CD8-positive, alpha-beta memory T cell (primary cell): ENCODE data around the gene MN1. TPM values are rescaled to one million over a fixed set of nuclear protein-coding genes. Genes with fewer than 3 reads are reported as not detected.

Experiments used
- CTCF ChIA-PET: fragments of 350-600 bp; sonication (Branson Sonifier 250); formaldehyde crosslinking; loops from one replicate; lab custom pipeline; 2021; ENCODE audit warnings: antibody characterized with exemption; lab: Charles Lee
- POLR2A ChIA-PET: fragments of 350-600 bp; sonication (Branson Sonifier 250); formaldehyde crosslinking; loops from one replicate; lab custom pipeline; 2021; ENCODE audit warnings: antibody characterized with exemption; lab: Charles Lee
- DNase-seq, 5 donors: peaks; one replicate each; pipeline versions ENCODE4 v3.0.0 to v3.0.0-alpha.2; 2020 to 2022; ENCODE audit warnings: mixed read lengths in 1 of 5
- H3K27ac ChIP-seq: one replicate; pipeline ENCODE4 v1.7.0; 2013; ENCODE audit warnings: low read depth, mild to moderate bottlenecking, low read length, moderate library complexity
- H3K27me3 ChIP-seq: 2 replicates; pipeline ENCODE4 v1.7.0; 2013; ENCODE audit warnings: low read length, mild to moderate bottlenecking; ENCODE audit not compliant: insufficient read depth, poor library complexity, severe bottlenecking
- H3K36me3 ChIP-seq: 2 replicates; pipeline ENCODE4 v1.7.0; 2013; ENCODE audit warnings: mild to moderate bottlenecking, low read length, moderate library complexity; ENCODE audit not compliant: insufficient read depth
- H3K4me1 ChIP-seq: 2 replicates; pipeline ENCODE4 v1.7.0; 2013; ENCODE audit warnings: mild to moderate bottlenecking, low read length, moderate library complexity; ENCODE audit not compliant: insufficient read depth
- H3K4me3 ChIP-seq: 2 replicates; pipeline ENCODE4 v1.7.0; 2013; ENCODE audit warnings: mild to moderate bottlenecking, low read length
- H3K9me3 ChIP-seq: 2 replicates; pipeline ENCODE4 v1.7.0; 2013; ENCODE audit warnings: mild to moderate bottlenecking, low read length
- H3K27ac Mint-ChIP-seq, 8 donors: one replicate each; pipeline ENCODE4 v1.8.0; 2020 to 2021; ENCODE audit warnings: mixed read lengths in 8 of 8, mild to moderate bottlenecking in 6 of 8, inconsistent platforms in 3 of 8, moderate library complexity in 3 of 8
- H3K27me3 Mint-ChIP-seq, 2 donors: one replicate each; pipeline ENCODE4 v1.8.0; 2020 to 2021; ENCODE audit warnings: mixed read lengths in 2 of 2, mild to moderate bottlenecking in 1 of 2, moderate library complexity in 1 of 2
- H3K36me3 Mint-ChIP-seq, 3 donors: one replicate each; pipeline ENCODE4 v1.8.0; 2020 to 2021; ENCODE audit warnings: mixed read lengths in 3 of 3, inconsistent platforms in 1 of 3, mild to moderate bottlenecking in 1 of 3
- H3K4me1 Mint-ChIP-seq, 3 donors: one replicate each; pipeline ENCODE4 v1.8.0; 2020 to 2021; ENCODE audit warnings: mixed read lengths in 3 of 3, inconsistent platforms in 1 of 3, mild to moderate bottlenecking in 1 of 3
- H3K4me3 Mint-ChIP-seq, 7 donors: one replicate each; pipeline ENCODE4 v1.8.0; 2020 to 2021; ENCODE audit warnings: mixed read lengths in 7 of 7, mild to moderate bottlenecking in 6 of 7, moderate library complexity in 4 of 7, inconsistent platforms in 2 of 7
- H3K9me3 Mint-ChIP-seq, 5 donors: one replicate each; pipeline ENCODE4 v1.8.0; 2020 to 2022; ENCODE audit warnings: mixed read lengths in 5 of 5, mild to moderate bottlenecking in 3 of 5, moderate library complexity in 2 of 5, inconsistent platforms in 1 of 5
- polyA plus RNA-seq: library from polyadenylated mRNA; unstranded; fragments of 300-500 nt; fragmentation: Illumina TruSeq; gene quantifications from one replicate; pipeline ENCODE4 v1.2.3, GENCODE V29; 2021
- total RNA-seq, 2 experiments: library from RNA; stranded (reverse); gene quantifications; one replicate each; pipeline ENCODE4 v1.2.3, GENCODE V29; 2021

MN1 gene
- total and polyA plus RNA-seq, 3 experiments from 2014 or later, result 0.04 to 0.13 TPM; not detected in 1

GRCh38 chr22:27732841-27733240, 68.7 kb downstream of the MN1 start:
- Mint-ChIP-seq H3K36me3 (no peaks in the 10 kb centered on the region), H3K4me3 (no peak overlapping the region), H3K27ac (no peak overlapping the region), H3K9me3 (peaks cover 0 to 6% (median 4%) of the 10 kb centered on the region in 5 donors), H3K27me3 (peaks cover 4 to 13% of the 10 kb centered on the region in 2 donors), H3K4me1 (no peaks in the 10 kb centered on the region)
- H3K4me1 ChIP-seq, result no peaks in the 10 kb centered on the region
- DNase-seq, result no peak
- no peaks in the 10 kb centered on the region for H3K9me3 ChIP-seq
- ChIA-PET CTCF (no interaction called here), POLR2A (no interaction called here)
- H3K27ac ChIP-seq, result no peak overlapping the region
- H3K36me3 ChIP-seq, result no peaks in the 10 kb centered on the region
- H3K4me3 ChIP-seq, result no peak overlapping the region
- H3K27me3 ChIP-seq, result no peaks in the 10 kb centered on the region

DNA sequence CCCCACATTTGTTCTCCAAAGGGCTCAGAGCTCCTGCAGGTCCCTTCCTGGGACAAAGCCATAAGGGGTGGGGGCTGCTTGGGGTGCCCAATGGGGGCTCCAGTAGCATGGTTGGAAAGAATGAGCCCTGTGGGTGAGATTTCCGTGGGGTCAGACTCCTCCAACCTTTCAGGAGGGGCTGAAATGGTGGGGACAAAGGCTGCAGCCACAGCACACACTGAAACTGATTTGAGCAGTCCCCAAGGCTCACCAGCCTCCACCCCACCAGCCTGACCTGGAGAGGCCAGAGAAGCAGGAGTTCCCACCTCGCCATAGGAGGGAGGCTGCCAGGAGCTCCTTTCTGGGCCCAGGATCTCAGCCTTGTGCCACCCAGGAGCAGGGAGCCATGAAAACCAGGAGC, 69.2 kb downstream of the MN1 start:
- DNase-seq, result no peak
- H3K27ac Mint-ChIP-seq, result no peak overlapping the region
- CTCF ChIA-PET, result no interaction called here
- H3K36me3 Mint-ChIP-seq, result no peaks in the 10 kb centered on the region
- no peak overlapping the region for H3K27ac ChIP-seq
- H3K36me3 ChIP-seq, result no peaks in the 10 kb centered on the region
- no peak overlapping the region for H3K4me3 ChIP-seq
- peaks cover under 1 to 3% (median 2%) of the 10 kb centered on the region in 5 donors for H3K9me3 Mint-ChIP-seq
- POLR2A ChIA-PET, result no interaction called here
- peaks cover 8 to 13% of the 10 kb centered on the region in 2 donors for H3K27me3 Mint-ChIP-seq
- no peaks in the 10 kb centered on the region for H3K27me3 ChIP-seq
- H3K4me1 ChIP-seq, result no peaks in the 10 kb centered on the region
- H3K4me1 Mint-ChIP-seq, result no peaks in the 10 kb centered on the region
- no peaks in the 10 kb centered on the region for H3K9me3 ChIP-seq
- no peak overlapping the region for H3K4me3 Mint-ChIP-seq

- H3K27me3 ChIP-seq, result no peaks in the 10 kb centered on the region
- no peak overlapping the region for H3K4me3 ChIP-seq
- no peaks in the 10 kb centered on the region for H3K9me3 ChIP-seq
- no peaks in the 10 kb centered on the region for H3K4me1 Mint-ChIP-seq
- H3K4me3 Mint-ChIP-seq, result no peak overlapping the region
- H3K36me3 Mint-ChIP-seq, result no peaks in the 10 kb centered on the region
- no peaks in the 10 kb centered on the region for H3K4me1 ChIP-seq
- H3K27me3 Mint-ChIP-seq, result peaks cover 10 to 13% of the 10 kb centered on the region in 2 donors
- no peaks in the 10 kb centered on the region for H3K36me3 ChIP-seq
- H3K27ac ChIP-seq, result no peak overlapping the region
- peaks cover 0 to 3% (median 2%) of the 10 kb centered on the region in 5 donors for H3K9me3 Mint-ChIP-seq
- CTCF ChIA-PET, result no interaction called here
- no peak for DNase-seq
- H3K27ac Mint-ChIP-seq, result no peak overlapping the region
- POLR2A ChIA-PET, result no interaction called here
Measured at GRCh38 chr22:27731621-27732020, 69.9 kb downstream of the MN1 start.

DNA sequence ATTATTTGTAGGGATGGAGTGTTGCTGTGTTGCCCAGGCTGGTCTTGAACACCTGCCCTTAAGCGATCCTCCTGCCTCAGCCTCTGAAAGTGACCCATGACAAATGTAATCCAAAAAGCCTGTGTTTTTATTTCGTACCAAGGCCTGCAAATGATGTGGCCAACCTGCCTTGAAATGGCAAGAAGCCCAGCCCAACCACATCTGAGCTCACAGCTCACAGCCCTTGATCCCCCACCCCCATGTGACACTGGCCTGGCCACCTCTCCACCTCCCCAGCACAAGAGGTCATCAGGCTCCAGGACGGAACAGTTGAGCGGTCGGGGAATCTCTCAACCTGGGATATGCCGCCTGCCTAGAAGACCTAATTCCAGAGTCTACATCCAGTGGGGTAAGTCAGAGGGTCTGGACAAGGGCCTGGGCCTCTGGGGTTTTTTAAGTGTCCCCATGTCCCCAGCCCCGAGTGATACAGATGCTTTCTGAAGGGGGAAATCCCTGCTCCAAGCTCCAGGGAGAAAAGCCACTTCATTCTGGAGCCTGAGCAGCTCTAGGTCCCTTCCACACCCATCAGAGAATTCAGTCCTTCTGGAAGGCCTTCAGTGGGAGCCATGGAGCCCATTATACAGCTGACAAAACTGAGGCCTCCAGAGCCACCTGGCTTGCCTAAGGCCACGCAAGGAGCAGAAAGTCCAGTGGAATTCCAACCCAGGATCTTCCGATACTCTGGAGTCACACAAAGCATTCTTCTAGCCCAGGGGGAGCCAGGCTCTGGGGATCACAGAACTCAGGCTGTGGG, 70.7 kb downstream of the MN1 start:
- Mint-ChIP-seq H3K4me3 (no peak overlapping the region), H3K9me3 (peaks cover 0 to 2% (median 2%) of the 10 kb centered on the region in 5 donors), H3K4me1 (no peaks in the 10 kb centered on the region), H3K36me3 (no peaks in the 10 kb centered on the region), H3K27me3 (peaks cover 10 to 13% of the 10 kb centered on the region in 2 donors), H3K27ac (no peak overlapping the region)
- Histone ChIP-seq H3K27me3 (no peaks in the 10 kb centered on the region), H3K36me3 (no peaks in the 10 kb centered on the region), H3K9me3 (no peaks in the 10 kb centered on the region), H3K4me3 (no peak overlapping the region), H3K4me1 (no peaks in the 10 kb centered on the region), H3K27ac (no peak overlapping the region)
- no peak for DNase-seq
- ChIA-PET CTCF (no interaction called here), POLR2A (no interaction called here)

- H3K4me3 ChIP-seq, result no peak overlapping the region
- Mint-ChIP-seq H3K36me3 (no peaks in the 10 kb centered on the region), H3K4me3 (peak overlapping the region in 1 of 7 donors; percentile 27), H3K4me1 (no peaks in the 10 kb centered on the region), H3K27ac (no peak overlapping the region), H3K27me3 (peaks cover 10 to 15% of the 10 kb centered on the region in 2 donors), H3K9me3 (peaks cover 0 to 2% (median 0%) of the 10 kb centered on the region in 5 donors)
- CTCF ChIA-PET, result no interaction called here
- no peak for DNase-seq
- H3K4me1 ChIP-seq, result no peaks in the 10 kb centered on the region
- POLR2A ChIA-PET, result no interaction called here
- H3K27ac ChIP-seq, result no peak overlapping the region
- no peaks in the 10 kb centered on the region for H3K9me3 ChIP-seq
- no peaks in the 10 kb centered on the region for H3K36me3 ChIP-seq
- H3K27me3 ChIP-seq, result no peaks in the 10 kb centered on the region
Measured at GRCh38 chr22:27729246-27729645, 72.3 kb downstream of the MN1 start.

- Histone ChIP-seq H3K9me3 (no peaks in the 10 kb centered on the region), H3K4me1 (no peaks in the 10 kb centered on the region), H3K27me3 (no peaks in the 10 kb centered on the region), H3K4me3 (no peak overlapping the region), H3K27ac (no peak overlapping the region), H3K36me3 (no peaks in the 10 kb centered on the region)
- CTCF ChIA-PET, result no interaction called here
- no peaks in the 10 kb centered on the region for H3K4me1 Mint-ChIP-seq
- no peaks in the 10 kb centered on the region for H3K36me3 Mint-ChIP-seq
- H3K4me3 Mint-ChIP-seq, result no peak overlapping the region
- POLR2A ChIA-PET, result no interaction called here
- DNase-seq, result no peak
- H3K27ac Mint-ChIP-seq, result no peak overlapping the region
- peaks cover 10 to 20% of the 10 kb centered on the region in 2 donors for H3K27me3 Mint-ChIP-seq
- peaks cover 0 to 2% (median 0%) of the 10 kb centered on the region in 5 donors for H3K9me3 Mint-ChIP-seq
Measured at GRCh38 chr22:27727673-27728451, 73.7 kb downstream of the MN1 start.

DNA sequence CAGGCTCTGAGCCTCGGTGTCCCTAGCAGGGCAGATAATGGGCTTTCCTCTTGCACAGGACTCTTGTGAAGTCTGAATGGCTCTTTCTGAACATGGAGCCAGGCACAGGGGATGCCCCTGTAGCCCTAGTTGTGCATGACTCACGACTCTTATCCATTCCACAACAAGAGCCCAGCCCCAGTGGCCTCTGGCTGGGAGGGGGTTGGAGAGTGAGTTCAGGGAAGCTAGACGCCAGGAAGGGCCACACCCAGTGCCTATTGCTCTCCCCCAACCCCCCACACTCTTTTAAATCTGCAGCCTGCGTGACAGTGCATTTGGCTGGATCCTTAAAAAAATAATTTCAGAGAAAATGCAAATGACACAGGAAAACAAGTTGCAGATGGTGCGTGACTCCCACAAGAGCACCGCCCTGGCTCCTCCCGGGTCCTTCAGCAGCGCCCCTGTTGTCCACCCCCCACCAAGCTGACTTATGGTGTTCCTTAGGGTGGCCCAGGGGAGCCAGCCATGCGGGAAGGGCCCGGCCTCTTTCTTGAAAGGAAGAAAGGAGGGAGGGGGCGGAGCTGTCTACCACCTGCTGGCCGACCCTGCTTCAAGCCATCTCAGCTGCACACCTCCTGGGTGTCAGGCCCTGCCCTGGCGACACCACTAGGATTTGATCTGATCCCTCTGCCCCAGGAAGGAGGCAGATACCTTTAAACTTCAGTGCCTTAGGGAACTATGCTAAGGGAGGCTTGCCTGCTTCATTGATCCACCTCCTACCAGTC, 74.7 kb downstream of the MN1 start:
- no peaks in the 10 kb centered on the region for H3K9me3 ChIP-seq
- POLR2A ChIA-PET, result no interaction called here
- no peak for DNase-seq
- H3K4me1 ChIP-seq, result no peaks in the 10 kb centered on the region
- Mint-ChIP-seq H3K27me3 (peaks cover 10 to 19% of the 10 kb centered on the region in 2 donors), H3K27ac (no peak overlapping the region), H3K4me3 (no peak overlapping the region), H3K36me3 (no peaks in the 10 kb centered on the region), H3K9me3 (peaks cover 0 to 2% (median 0%) of the 10 kb centered on the region in 5 donors), H3K4me1 (no peaks in the 10 kb centered on the region)
- peak overlapping the region; percentile 57 for H3K27ac ChIP-seq
- H3K36me3 ChIP-seq, result no peaks in the 10 kb centered on the region
- H3K4me3 ChIP-seq, result no peak overlapping the region
- CTCF ChIA-PET, result no interaction called here
- no peaks in the 10 kb centered on the region for H3K27me3 ChIP-seq

DNA sequence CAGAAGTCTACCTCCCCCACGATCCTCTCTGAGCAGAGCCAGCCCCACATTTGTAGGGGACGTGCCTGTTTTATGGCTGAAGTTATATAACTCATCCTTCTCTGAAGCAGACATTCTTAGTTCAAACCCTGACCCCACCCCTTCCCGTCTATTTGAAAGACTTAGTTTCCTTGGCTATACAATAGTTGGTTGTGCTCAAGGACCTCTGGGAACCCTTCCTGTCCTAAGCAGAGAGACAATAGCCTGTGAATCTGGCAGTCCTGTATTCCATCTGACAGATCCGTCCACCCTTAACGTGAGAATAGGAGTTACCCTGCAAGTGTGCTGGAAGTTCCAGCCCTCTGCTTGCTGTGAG, 75.2 kb downstream of the MN1 start:
- CTCF ChIA-PET, result no interaction called here
- peaks cover 6 to 13% of the 10 kb centered on the region in 2 donors for H3K27me3 Mint-ChIP-seq
- no peak overlapping the region for H3K4me3 ChIP-seq
- DNase-seq, result no peak
- POLR2A ChIA-PET, result no interaction called here
- H3K4me3 Mint-ChIP-seq, result no peak overlapping the region
- H3K27ac Mint-ChIP-seq, result no peak overlapping the region
- H3K36me3 ChIP-seq, result no peaks in the 10 kb centered on the region
- H3K27me3 ChIP-seq, result no peaks in the 10 kb centered on the region
- peaks cover 0 to 2% (median 0%) of the 10 kb centered on the region in 5 donors for H3K9me3 Mint-ChIP-seq
- H3K4me1 Mint-ChIP-seq, result no peaks in the 10 kb centered on the region
- H3K9me3 ChIP-seq, result no peaks in the 10 kb centered on the region
- no peaks in the 10 kb centered on the region for H3K4me1 ChIP-seq
- no peaks in the 10 kb centered on the region for H3K36me3 Mint-ChIP-seq
- peak overlapping the region; percentile 57 for H3K27ac ChIP-seq
